A549 (cell line): ENCODE results near the gene EPN2. TPM values are rescaled to one million over a fixed set of nuclear protein-coding genes. Genes with fewer than 3 reads are reported as not detected.

Experiments
- ATAC-seq, 2 experiments: fragments of 200-7000 bp in 1 of 2; fragments of >200 bp in 1 of 2; cut with Nextera tagmentation in 1 of 2; cut with Tn5 transposase in 1 of 2; 3 replicates each; pipeline versions ENCODE4 v1.8.0 to v1.9.1; 2018 to 2020; ENCODE audit warnings: mild to moderate bottlenecking in 1 of 2, moderate library complexity in 1 of 2
- CTCF ChIA-PET: fragments of 300-600 bp; sonication (Branson Sonifier 250); formaldehyde crosslinking; extraction: SDS; loops from one replicate; lab custom pipeline; 2021; ENCODE audit warnings: antibody characterized with exemption, inconsistent platforms; lab: Yijun Ruan, JAX
- POLR2A ChIA-PET: fragments of 350-600 bp; formaldehyde crosslinking; extraction: SDS; loops from one replicate; lab custom pipeline; 2021; ENCODE audit warnings: antibody characterized with exemption, inconsistent platforms; lab: Yijun Ruan, JAX
- DNase-seq, 2 experiments: peaks; one replicate each; pipeline versions ENCODE4 v3.0.0 to v3.0.0-alpha.2; 2011 to 2016; ENCODE audit warnings: low read depth in 1 of 2, low spot score in 1 of 2
- FAIRE-seq: peaks from 2 replicates; lab custom pipeline; 2011; peaks lifted over from hg19 to GRCh38; lab: Jason Lieb, UNC
- H3K27ac ChIP-seq, 2 experiments: fragments of >200 bp; sonication (Bioruptor Twin); formaldehyde crosslinking; 3 replicates each; pipeline ENCODE4 v1.5.1; 2016 to 2017
- H3K4me1 ChIP-seq: fragments of >200 bp; sonication (Bioruptor Twin); formaldehyde crosslinking; 3 replicates; pipeline ENCODE4 v1.6.1; 2016
- H3K4me2 ChIP-seq: fragments of >200 bp; sonication (Bioruptor Twin); formaldehyde crosslinking; 3 replicates; pipeline ENCODE4 v1.6.1; 2016
- H3K4me3 ChIP-seq: fragments of >200 bp; sonication (Bioruptor Twin); formaldehyde crosslinking; 3 replicates; pipeline ENCODE4 v1.5.1; 2016
- H3K9me3 ChIP-seq: fragments of >200 bp; sonication (Bioruptor Twin); formaldehyde crosslinking; 3 replicates; pipeline ENCODE4 v1.6.1; 2016
- FOXS1 ChIP-seq: fragments of 250-450 bp; sonication (Bioruptor Pico); IDR thresholded peaks from 2 replicates; pipeline ENCODE4 v1.5.0; 2020; ENCODE audit warnings: mild to moderate bottlenecking, moderate library complexity
- HOXA7 ChIP-seq: fragments of 250-450 bp; sonication (Bioruptor Pico); IDR thresholded peaks from 2 replicates; pipeline ENCODE4 v1.5.0; 2020; ENCODE audit warnings: mild to moderate bottlenecking, moderate library complexity
- HOXB13 ChIP-seq: fragments of 250-450 bp; sonication (Bioruptor Pico); IDR thresholded peaks from 2 replicates; pipeline ENCODE4 v1.5.0; 2020; ENCODE audit warnings: low read depth, mild to moderate bottlenecking, moderate library complexity
- JUNB ChIP-seq: fragments of >200 bp; sonication (Bioruptor Twin); formaldehyde crosslinking; IDR thresholded peaks from 2 replicates; pipeline ENCODE4 v1.6.1; 2016
- MAZ ChIP-seq: fragments of 150-350 bp; IDR thresholded peaks from 2 replicates; pipeline ENCODE4 v1.6.1; 2014; ENCODE audit warnings: antibody characterized with exemption, low read depth, low read length, borderline replicate concordance
- MYC ChIP-seq: IDR thresholded peaks from 2 replicates; pipeline ENCODE4 v1.6.1; 2012; ENCODE audit warnings: mild to moderate bottlenecking, inconsistent platforms, low read length, improper control_type of control experiment, borderline replicate concordance
- NFE2L2 ChIP-seq: fragments of 150-350 bp; conservative IDR thresholded peaks from 2 replicates; pipeline ENCODE4 v1.6.1; 2014; ENCODE audit warnings: low read length
- PHF8 ChIP-seq: fragments of 200-600 bp; sonication (generic); IDR thresholded peaks from 2 replicates; pipeline ENCODE4 v1.6.1; 2016; ENCODE audit warnings: low read depth, mild to moderate bottlenecking, antibody characterized with exemption, moderate library complexity, borderline replicate concordance
- POLR2AphosphoS2 ChIP-seq: conservative IDR thresholded peaks from 2 replicates; pipeline ENCODE4 v1.6.1; 2012; ENCODE audit warnings: low read length, improper control_type of control experiment, inconsistent platforms
- TP53 ChIP-seq: fragments of 250-450 bp; sonication (Bioruptor Pico); IDR thresholded peaks from 2 replicates; pipeline ENCODE4 v1.5.0; 2021; ENCODE audit warnings: mild to moderate bottlenecking, moderate library complexity
- ZNF302 ChIP-seq: fragments of 250-450 bp; sonication (Bioruptor Pico); IDR thresholded peaks from 2 replicates; pipeline ENCODE4 v1.9.0; 2021; ENCODE audit warnings: inconsistent platforms, mild to moderate bottlenecking, moderate library complexity
- ZSCAN20 ChIP-seq: fragments of 250-450 bp; sonication (Bioruptor Pico); IDR thresholded peaks from 2 replicates; pipeline ENCODE4 v1.8.0; 2022; ENCODE audit warnings: mild to moderate bottlenecking, moderate library complexity
- WGBS: methylation state at CpG from one replicate; pipeline ENCODE4 v1.1.6; 2017; ENCODE audit errors: missing lambda C conversion rate; 5-methylcytosine and 5-hydroxymethylcytosine counted together
- polyA plus RNA-seq, 4 experiments: library from polyadenylated mRNA; depleted of rRNA in 3 of 4; stranded (reverse); fragments of >200 nt; fragmentation: RNase III in 1 of 4; extraction: RNeasy Plus Mini Kit Qiagen cat#74134 plus additional on column Dnase treatment in 1 of 4; gene quantifications; 2 replicates in 3 of 4; 3 replicates in 1 of 4; pipeline ENCODE4 v1.2.3, GENCODE V29; 2011 to 2017
- TF ChIP-seq, protein P1 (sequence below): fragments of 250-450 bp; sonication (Bioruptor Pico); IDR thresholded peaks from 2 replicates; pipeline ENCODE4 v1.5.0; 2020; ENCODE audit warnings: low read depth, mild to moderate bottlenecking, moderate library complexity
- TF ChIP-seq, protein P2 (sequence below): IDR thresholded peaks from 2 replicates; pipeline ENCODE4 v1.6.1; 2012; ENCODE audit warnings: low read depth, borderline replicate concordance
- TF ChIP-seq, protein P3 (sequence below): fragments of 200-600 bp; sonication (generic); IDR thresholded peaks from 2 replicates; pipeline ENCODE4 v1.6.1; 2016; ENCODE audit warnings: antibody characterized with exemption, mild to moderate bottlenecking, moderate library complexity
- TF ChIP-seq, protein P4 (sequence below): fragments of >200 bp; sonication (Bioruptor Twin); formaldehyde crosslinking; IDR thresholded peaks from 3 replicates; pipeline ENCODE4 v1.6.1; 2016
- TF ChIP-seq, protein P5 (sequence below): IDR thresholded peaks from 2 replicates; pipeline ENCODE4 v1.6.1; 2012
- TF ChIP-seq, protein P6 (sequence below): fragments of 150-350 bp; IDR thresholded peaks from 2 replicates; pipeline ENCODE4 v1.6.1; 2014; ENCODE audit warnings: low read depth, mild to moderate bottlenecking, low read length

Gene EPN2
- polyA plus RNA-seq, 2 of the 4 experiments (the other 2 are of a cell fraction): 32.1 to 33.8 TPM

DNA sequence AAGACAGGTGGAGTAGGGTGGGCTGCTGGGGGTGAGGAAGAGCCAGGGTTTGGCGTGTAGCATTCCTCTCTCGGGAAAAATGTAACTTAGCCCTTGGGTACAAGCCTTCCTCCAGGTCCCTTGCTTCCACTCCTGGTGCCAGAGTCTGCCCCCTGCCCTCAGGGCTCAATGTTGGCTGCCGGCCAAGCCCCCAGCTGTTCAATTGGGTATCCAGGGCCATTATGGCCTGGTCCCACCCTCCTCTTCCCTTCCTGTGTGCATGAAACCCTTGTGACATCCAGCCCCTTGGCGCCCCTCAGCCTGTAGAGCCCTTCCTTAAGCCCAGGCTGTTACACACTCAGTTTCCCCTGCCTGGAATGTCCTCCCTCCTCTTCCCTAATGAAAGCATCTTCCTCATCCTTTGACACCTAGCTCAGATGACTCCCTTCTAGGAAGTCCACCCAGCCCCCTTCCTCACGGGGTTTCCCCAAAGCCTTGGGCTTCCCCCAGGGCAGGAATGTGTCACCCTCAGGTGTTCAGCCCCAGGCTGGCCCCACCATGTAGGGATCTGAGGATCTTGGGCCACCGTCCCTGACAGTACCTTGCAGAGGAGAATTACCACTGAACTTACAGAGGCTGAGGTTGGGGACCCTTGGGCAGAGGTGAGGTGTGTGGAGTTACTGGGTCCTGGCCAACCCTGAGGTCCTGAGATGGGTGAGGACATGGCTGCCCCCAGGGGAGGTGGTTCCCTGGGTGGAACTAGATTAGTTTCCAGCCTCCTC, 95.4 kb downstream of the EPN2 start:
- POLR2A ChIA-PET: interaction anchor here (1.0 kb wide), 2 partner anchors 10 to 416 kb away, joined by 3 read pairs; partner anchors contain the start of gene ALDH3A1
- no peak for ATAC-seq

DNA sequence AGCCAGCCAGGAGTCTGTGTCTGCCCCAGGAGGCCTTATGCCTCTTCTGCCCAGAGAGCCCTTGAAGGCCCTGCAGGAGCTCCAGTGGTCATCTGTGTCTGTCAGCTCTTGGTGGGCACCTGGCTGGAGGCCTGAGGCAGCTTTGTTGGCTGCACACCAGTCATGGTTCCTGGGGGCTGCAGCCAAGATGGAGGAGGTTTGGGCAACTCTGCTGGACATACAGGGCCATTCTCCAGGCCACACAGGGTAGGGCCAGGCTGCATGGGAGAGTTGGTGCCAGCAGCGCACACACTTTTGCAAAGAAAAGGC, 95.9 kb downstream of the EPN2 start:
- 93% methylated on average over 1 of the region's 1 CpG for WGBS
- H3K9me3 ChIP-seq: no peaks in the 10 kb centered on the region
- ATAC-seq (no peak), DNase-seq (no peak), FAIRE-seq (no peak)
- H3K27ac ChIP-seq: no peak overlapping the region
- H3K4me3 ChIP-seq: no peak overlapping the region
- H3K4me2 ChIP-seq: no peak overlapping the region
- POLR2A ChIA-PET: interaction anchor here (1.0 kb wide), 2 partner anchors 9 to 415 kb away, joined by 3 read pairs; partner anchors contain the start of gene ALDH3A1
- TF ChIP-seq, protein P1, sequence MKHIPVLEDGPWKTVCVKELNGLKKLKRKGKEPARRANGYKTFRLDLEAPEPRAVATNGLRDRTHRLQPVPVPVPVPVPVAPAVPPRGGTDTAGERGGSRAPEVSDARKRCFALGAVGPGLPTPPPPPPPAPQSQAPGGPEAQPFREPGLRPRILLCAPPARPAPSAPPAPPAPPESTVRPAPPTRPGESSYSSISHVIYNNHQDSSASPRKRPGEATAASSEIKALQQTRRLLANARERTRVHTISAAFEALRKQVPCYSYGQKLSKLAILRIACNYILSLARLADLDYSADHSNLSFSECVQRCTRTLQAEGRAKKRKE (CRISPR knock-in tag): 0 out of 2 replicates have a peak, but pooled peaks have one; percentile 15
- no peak for TF ChIP-seq TP53 (CRISPR knock-in tag)
- CTCF ChIA-PET: interaction anchor here (0.6 to 3.2 kb wide), 5 partner anchors 8 to 114 kb away, joined by 3 to 20 read pairs (median 4); partner anchors contain the start of gene B9D1
- peaks cover 11% of the 10 kb centered on the region for H3K4me1 ChIP-seq

More for the DNA sequence above, 95.4 kb downstream of the EPN2 start:
- Histone ChIP-seq H3K4me2 (no peak overlapping the region), H3K9me3 (no peaks in the 10 kb centered on the region), H3K4me3 (no peak overlapping the region), H3K27ac (no peak overlapping the region), H3K4me1 (peaks cover 12% of the 10 kb centered on the region)
- 89% methylated on average over 6 of the region's 6 CpGs for WGBS
- no peak for FAIRE-seq
- no peak for DNase-seq
- CTCF ChIA-PET: interaction anchor here (1.0 to 3.2 kb wide), 4 partner anchors 9 to 114 kb away, joined by 3 to 20 read pairs (median 4); partner anchors contain the start of gene B9D1
- TF ChIP-seq NFE2L2: no peak
- TF ChIP-seq, protein P2, sequence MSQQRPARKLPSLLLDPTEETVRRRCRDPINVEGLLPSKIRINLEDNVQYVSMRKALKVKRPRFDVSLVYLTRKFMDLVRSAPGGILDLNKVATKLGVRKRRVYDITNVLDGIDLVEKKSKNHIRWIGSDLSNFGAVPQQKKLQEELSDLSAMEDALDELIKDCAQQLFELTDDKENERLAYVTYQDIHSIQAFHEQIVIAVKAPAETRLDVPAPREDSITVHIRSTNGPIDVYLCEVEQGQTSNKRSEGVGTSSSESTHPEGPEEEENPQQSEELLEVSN: no peak
- TF ChIP-seq ZSCAN20 (CRISPR knock-in tag): no peak
- TF ChIP-seq, protein P3, sequence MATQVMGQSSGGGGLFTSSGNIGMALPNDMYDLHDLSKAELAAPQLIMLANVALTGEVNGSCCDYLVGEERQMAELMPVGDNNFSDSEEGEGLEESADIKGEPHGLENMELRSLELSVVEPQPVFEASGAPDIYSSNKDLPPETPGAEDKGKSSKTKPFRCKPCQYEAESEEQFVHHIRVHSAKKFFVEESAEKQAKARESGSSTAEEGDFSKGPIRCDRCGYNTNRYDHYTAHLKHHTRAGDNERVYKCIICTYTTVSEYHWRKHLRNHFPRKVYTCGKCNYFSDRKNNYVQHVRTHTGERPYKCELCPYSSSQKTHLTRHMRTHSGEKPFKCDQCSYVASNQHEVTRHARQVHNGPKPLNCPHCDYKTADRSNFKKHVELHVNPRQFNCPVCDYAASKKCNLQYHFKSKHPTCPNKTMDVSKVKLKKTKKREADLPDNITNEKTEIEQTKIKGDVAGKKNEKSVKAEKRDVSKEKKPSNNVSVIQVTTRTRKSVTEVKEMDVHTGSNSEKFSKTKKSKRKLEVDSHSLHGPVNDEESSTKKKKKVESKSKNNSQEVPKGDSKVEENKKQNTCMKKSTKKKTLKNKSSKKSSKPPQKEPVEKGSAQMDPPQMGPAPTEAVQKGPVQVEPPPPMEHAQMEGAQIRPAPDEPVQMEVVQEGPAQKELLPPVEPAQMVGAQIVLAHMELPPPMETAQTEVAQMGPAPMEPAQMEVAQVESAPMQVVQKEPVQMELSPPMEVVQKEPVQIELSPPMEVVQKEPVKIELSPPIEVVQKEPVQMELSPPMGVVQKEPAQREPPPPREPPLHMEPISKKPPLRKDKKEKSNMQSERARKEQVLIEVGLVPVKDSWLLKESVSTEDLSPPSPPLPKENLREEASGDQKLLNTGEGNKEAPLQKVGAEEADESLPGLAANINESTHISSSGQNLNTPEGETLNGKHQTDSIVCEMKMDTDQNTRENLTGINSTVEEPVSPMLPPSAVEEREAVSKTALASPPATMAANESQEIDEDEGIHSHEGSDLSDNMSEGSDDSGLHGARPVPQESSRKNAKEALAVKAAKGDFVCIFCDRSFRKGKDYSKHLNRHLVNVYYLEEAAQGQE: no peak
- TF ChIP-seq POLR2AphosphoS2: no peak
- TF ChIP-seq MYC: no peak
- TF ChIP-seq PHF8: no peak
- TF ChIP-seq HOXA7: no peak
- TF ChIP-seq, protein P4, sequence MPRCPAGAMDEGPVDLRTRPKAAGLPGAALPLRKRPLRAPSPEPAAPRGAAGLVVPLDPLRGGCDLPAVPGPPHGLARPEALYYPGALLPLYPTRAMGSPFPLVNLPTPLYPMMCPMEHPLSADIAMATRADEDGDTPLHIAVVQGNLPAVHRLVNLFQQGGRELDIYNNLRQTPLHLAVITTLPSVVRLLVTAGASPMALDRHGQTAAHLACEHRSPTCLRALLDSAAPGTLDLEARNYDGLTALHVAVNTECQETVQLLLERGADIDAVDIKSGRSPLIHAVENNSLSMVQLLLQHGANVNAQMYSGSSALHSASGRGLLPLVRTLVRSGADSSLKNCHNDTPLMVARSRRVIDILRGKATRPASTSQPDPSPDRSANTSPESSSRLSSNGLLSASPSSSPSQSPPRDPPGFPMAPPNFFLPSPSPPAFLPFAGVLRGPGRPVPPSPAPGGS: no peak
- TF ChIP-seq, protein P5, sequence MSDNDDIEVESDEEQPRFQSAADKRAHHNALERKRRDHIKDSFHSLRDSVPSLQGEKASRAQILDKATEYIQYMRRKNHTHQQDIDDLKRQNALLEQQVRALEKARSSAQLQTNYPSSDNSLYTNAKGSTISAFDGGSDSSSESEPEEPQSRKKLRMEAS: no peak
- TF ChIP-seq, protein P6, sequence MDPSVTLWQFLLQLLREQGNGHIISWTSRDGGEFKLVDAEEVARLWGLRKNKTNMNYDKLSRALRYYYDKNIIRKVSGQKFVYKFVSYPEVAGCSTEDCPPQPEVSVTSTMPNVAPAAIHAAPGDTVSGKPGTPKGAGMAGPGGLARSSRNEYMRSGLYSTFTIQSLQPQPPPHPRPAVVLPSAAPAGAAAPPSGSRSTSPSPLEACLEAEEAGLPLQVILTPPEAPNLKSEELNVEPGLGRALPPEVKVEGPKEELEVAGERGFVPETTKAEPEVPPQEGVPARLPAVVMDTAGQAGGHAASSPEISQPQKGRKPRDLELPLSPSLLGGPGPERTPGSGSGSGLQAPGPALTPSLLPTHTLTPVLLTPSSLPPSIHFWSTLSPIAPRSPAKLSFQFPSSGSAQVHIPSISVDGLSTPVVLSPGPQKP: no peak
- TF ChIP-seq HOXB13 (CRISPR knock-in tag): no peak
- no peak for TF ChIP-seq TP53 (CRISPR knock-in tag)
- TF ChIP-seq ZNF302 (CRISPR knock-in tag): no peak
- TF ChIP-seq FOXS1 (CRISPR knock-in tag): no peak
- TF ChIP-seq MAZ: no peak
- no peak for TF ChIP-seq JUNB
